NOMO-1 treated with dmso at 0.1 percent for 144 hours (cell line): ENCODE measurements around the gene MRPL45.

Experiments used
- DNase-seq: peaks from one replicate; lab custom pipeline; 2025; ENCODE audit not compliant: unreplicated experiment; lab: John Stamatoyannopoulos, UW

Gene MRPL45

GRCh38 chr17:38324772-38325171, 27.8 kb downstream of the MRPL45 start:
- no peak for DNase-seq

- no peak for DNase-seq
These were observed 28.4 kb downstream of the MRPL45 start for GRCh38 chr17:38325221-38325851.

GRCh38 chr17:38326996-38327792, 30.2 kb downstream of the MRPL45 start:
- no peak for DNase-seq

- DNase-seq = no peak
These were observed 31.0 kb downstream of the MRPL45 start for GRCh38 chr17:38327936-38328335.

- DNase-seq = no peak
These were observed 31.7 kb downstream of the MRPL45 start for GRCh38 chr17:38328620-38329019.

- DNase-seq = no peak
These were observed 32.3 kb downstream of the MRPL45 start for GRCh38 chr17:38329284-38329683.

- DNase-seq = no peak
These were observed 33.1 kb downstream of the MRPL45 start for GRCh38 chr17:38329808-38330730.

GRCh38 chr17:38330941-38331411, 34.0 kb downstream of the MRPL45 start:
- no peak for DNase-seq

- no peak for DNase-seq
These were observed 35.8 kb downstream of the MRPL45 start for GRCh38 chr17:38332735-38333134.

- DNase-seq = no peak
These were observed 36.8 kb downstream of the MRPL45 start for GRCh38 chr17:38333635-38334295.

- DNase-seq = no peak
These were observed 37.8 kb downstream of the MRPL45 start for GRCh38 chr17:38334480-38335364.

- DNase-seq = no peak
These were observed 39.9 kb downstream of the MRPL45 start for GRCh38 chr17:38336838-38337237.

GRCh38 chr17:38338053-38338452, 41.1 kb downstream of the MRPL45 start:
- DNase-seq = no peak

GRCh38 chr17:38338535-38338934, 41.6 kb downstream of the MRPL45 start:
- DNase-seq = no peak

GRCh38 chr17:38339891-38340290, 42.9 kb downstream of the MRPL45 start:
- DNase-seq = no peak

- DNase-seq = no peak
These were observed 44.2 kb downstream of the MRPL45 start for GRCh38 chr17:38341035-38341721.

- DNase-seq = no peak
These were observed 46.1 kb downstream of the MRPL45 start for GRCh38 chr17:38342886-38343607.

GRCh38 chr17:38343608-38344419, 46.8 kb downstream of the MRPL45 start, which contains the start of gene GPR179:
GPR179 (minus strand) TSS chr17:38343956; CDS start chr17:38343789, 167 bp downstream.
- DNase-seq = no peak
